Activated CD4-positive, alpha-beta T cell treated with anti-CD3 and anti-CD28 coated beads, Interleukin-2, Interleukin-6, amounts not matched to agents 100 ng/mL and 50 ng/mL, durations not matched to agents 16 hours and 8 hours (primary cell): Measurements from ENCODE around the gene SHKBP1.
A peak's percentile ranks its signal among the peaks of the same experiment; 100 is the strongest.
"Not testable (repeated sequence)": the region's sequence is repeated elsewhere in the genome, so short reads cannot be mapped to it uniquely, and the experiment has no call there.

Experiments
- DNase-seq: peaks from one replicate; pipeline ENCODE4 v3.0.0-alpha.2; 2020

Gene SHKBP1, protein sequence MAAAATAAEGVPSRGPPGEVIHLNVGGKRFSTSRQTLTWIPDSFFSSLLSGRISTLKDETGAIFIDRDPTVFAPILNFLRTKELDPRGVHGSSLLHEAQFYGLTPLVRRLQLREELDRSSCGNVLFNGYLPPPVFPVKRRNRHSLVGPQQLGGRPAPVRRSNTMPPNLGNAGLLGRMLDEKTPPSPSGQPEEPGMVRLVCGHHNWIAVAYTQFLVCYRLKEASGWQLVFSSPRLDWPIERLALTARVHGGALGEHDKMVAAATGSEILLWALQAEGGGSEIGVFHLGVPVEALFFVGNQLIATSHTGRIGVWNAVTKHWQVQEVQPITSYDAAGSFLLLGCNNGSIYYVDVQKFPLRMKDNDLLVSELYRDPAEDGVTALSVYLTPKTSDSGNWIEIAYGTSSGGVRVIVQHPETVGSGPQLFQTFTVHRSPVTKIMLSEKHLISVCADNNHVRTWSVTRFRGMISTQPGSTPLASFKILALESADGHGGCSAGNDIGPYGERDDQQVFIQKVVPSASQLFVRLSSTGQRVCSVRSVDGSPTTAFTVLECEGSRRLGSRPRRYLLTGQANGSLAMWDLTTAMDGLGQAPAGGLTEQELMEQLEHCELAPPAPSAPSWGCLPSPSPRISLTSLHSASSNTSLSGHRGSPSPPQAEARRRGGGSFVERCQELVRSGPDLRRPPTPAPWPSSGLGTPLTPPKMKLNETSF

GRCh38 chr19:40576585-40577451, at the start of gene SHKBP1:
TSS of gene SHKBP1 (plus strand) at chr19:40576873. CDS start at chr19:40576900, 27 bp downstream.
- peak; percentile 96 for DNase-seq

GRCh38 chr19:40528078-40528477, 48.6 kb upstream of the SHKBP1 start:
- no peak for DNase-seq

- no peak for DNase-seq
These were observed 48.1 kb upstream of the SHKBP1 start for GRCh38 chr19:40528533-40529092.

- DNase-seq = peak; percentile 91
These were observed 47.3 kb upstream of the SHKBP1 start for GRCh38 chr19:40529093-40529954.

GRCh38 chr19:40530091-40530901, 46.4 kb upstream of the SHKBP1 start:
- no peak for DNase-seq

DNA sequence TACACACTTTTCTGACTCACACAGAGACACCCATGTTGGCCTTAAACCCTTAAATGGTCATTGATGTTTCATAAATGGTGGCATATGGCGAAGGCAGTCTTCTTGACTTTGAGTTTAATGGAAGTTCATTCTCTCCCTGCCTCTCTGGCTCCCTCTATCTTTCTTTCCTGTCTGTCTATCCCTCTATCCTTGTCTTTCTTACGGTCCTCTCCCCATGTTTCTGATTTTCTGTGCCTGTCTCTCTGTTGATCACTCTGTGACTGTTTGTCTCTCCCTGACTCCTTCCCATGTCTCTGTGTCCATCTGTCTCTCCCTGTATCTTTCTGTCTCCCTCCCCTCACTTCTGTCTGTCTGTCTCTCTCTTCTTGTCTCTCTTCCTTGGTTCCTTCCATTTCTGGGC, 43.2 kb upstream of the SHKBP1 start:
- no peak for DNase-seq

- DNase-seq = no peak
These were observed 42.5 kb upstream of the SHKBP1 start for GRCh38 chr19:40534148-40534547.

GRCh38 chr19:40539070-40539469, 37.6 kb upstream of the SHKBP1 start:
- DNase-seq = no peak

- no peak for DNase-seq
These were observed 34.3 kb upstream of the SHKBP1 start for GRCh38 chr19:40542202-40542859.

DNA sequence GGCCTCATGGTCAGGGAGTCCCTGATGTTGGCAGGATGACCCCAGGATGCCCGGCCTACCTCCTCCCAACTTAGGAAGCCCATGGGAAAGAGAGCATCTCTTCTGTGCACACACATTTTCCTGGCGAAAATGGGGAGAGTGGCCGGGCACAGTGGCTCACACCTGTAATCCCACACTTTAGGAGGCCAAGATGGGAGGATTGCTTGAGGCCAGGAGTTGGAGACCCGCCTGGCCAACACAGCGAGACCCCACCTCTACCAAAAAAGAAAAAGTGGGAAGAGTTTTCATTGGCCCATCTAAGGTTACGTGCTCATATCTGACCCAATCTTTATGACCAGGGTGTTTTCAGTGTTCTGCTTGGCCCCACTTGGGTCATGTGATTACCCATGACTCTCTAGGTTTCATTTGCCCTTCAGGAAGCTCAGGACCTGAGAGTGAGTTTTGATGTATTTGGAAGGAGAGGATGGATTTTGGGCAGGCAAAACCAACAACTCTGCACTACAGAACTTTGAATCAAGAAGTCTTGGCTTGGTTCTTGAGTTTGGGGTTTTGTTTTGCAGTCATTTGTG, 33.6 kb upstream of the SHKBP1 start:
- no peak for DNase-seq

GRCh38 chr19:40546153-40546841, 30.4 kb upstream of the SHKBP1 start:
- not testable (repeated sequence) for DNase-seq

DNA sequence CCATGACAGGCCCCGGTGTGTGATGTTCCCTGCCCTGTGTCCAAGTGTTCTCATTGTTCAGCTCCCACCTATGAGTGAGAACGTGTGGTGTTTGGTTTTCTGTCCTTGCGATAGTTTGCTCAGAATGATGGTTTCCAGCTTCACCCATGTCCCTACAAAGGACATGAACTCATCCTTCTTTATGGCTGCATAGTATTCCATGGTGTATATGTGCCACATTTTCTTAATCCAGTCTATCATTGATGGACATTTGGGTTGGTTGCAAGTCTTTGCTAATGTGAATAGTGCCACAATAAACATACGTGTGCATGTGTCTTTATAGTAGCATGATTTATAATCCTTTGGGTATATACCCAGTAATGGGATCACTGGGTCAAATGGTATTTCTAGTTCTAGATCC, 29.5 kb upstream of the SHKBP1 start:
- not testable (repeated sequence) for DNase-seq

GRCh38 chr19:40547836-40548235, 28.8 kb upstream of the SHKBP1 start:
- no peak for DNase-seq

DNA sequence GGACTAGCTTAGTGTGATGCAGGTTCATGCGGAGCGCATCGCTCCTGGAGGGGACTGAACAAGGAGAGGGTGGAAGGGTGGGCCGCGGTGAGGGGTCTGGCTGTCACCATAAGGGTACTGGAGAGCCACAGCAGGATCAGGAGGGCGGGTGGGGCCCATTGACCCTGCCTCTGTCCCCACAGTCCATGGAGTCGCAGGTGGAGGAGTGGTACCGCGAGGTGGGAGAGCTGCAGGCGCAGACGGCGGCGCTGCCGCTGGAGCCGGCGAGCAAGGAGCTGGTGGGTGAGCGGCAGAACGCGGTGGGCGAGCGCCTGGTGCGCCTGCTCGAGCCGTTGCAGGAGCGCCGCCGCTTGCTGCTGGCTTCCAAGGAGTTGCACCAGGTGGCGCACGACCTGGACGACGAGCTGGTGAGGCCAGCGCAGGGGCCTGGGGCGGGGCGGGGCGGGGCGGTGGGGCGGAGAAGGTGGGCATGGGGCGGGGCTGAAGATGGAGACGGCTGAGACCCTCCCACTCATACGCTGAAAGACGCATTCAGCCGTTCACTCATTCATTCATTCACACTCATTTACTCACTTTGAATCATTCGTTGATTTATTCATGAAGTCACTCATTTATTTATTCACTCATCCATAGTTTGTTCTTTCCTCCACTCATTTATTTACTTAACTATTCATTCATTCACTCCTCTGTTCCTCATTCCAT, 27.5 kb upstream of the SHKBP1 start:
- DNase-seq = peak; percentile 73

GRCh38 chr19:40550951-40551350, 25.7 kb upstream of the SHKBP1 start:
- no peak for DNase-seq

GRCh38 chr19:40552848-40553247, 23.8 kb upstream of the SHKBP1 start:
- DNase-seq = no peak

DNA sequence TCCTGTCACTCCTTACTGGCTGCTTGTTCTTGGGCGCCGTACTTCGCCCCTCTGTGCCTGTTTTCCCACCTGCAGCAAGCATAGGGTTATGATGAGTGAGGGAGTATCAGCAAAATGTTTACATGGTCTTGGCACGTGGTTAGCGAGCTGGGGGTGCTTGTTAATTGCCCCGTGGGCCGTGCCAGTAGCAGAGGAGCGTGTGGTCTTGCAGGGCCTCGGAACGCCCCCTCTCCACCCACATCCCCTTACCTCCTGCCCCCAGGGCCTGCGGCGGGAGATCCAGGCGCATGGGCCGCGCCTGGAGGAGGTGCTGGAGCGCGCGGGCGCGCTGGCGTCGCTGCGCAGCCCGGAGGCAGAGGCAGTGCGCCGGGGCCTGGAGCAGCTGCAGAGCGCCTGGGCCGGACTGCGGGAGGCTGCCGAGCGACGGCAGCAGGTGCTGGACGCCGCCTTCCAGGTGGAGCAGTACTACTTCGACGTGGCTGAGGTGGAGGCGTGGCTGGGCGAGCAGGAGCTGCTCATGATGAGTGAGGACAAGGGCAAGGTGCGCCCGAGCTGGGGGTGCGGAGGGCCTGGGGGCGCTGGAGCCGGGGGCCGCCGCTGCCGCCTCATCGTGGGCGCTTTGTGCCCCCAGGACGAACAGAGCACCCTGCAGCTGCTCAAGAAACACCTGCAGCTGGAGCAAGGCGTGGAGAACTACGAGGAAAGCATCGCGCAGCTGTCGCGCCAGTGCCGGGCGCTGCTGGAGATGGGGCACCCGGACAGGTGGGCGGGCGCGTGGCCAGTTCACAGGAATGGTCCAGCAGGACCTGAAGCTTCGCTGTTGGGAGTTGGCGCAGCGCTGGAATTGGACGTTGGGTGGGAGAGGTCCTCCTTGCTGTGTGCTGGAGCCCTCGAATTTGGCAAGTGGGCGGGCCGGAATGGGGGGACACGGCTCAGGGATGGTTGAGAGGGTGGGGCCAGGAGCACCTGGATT, 22.5 kb upstream of the SHKBP1 start:
- no peak for DNase-seq
